Stomach smooth muscle (tissue), 2 donors: ENCODE measurements around the gene ERG.

Experiments
- H3K27ac ChIP-seq: one replicate; pipeline ENCODE4 v1.7.0; 2013; ENCODE audit warnings: mild to moderate bottlenecking, low read length, inconsistent platforms
- H3K27me3 ChIP-seq, 2 donors: one replicate each; pipeline ENCODE4 v1.7.0; 2013; ENCODE audit warnings: low read length in 2 of 2; ENCODE audit not compliant: insufficient read depth in 2 of 2, control insufficient read depth in 1 of 2
- H3K36me3 ChIP-seq, 2 donors: one replicate each; pipeline ENCODE4 v1.7.0; 2013; ENCODE audit warnings: low read length in 2 of 2; ENCODE audit not compliant: control insufficient read depth in 2 of 2, insufficient read depth in 2 of 2
- H3K4me1 ChIP-seq: one replicate; pipeline ENCODE4 v1.7.0; 2013; ENCODE audit warnings: low read length; ENCODE audit not compliant: control insufficient read depth, insufficient read depth
- H3K4me3 ChIP-seq, 2 donors: one replicate each; pipeline ENCODE4 v1.7.0; 2013; ENCODE audit warnings: low read length in 2 of 2
- H3K9ac ChIP-seq, 2 donors: one replicate each; pipeline ENCODE4 v1.7.0; 2013; ENCODE audit warnings: low read length in 2 of 2, mild to moderate bottlenecking in 1 of 2
- H3K9me3 ChIP-seq, 2 donors: one replicate each; pipeline ENCODE4 v1.7.0; 2013; ENCODE audit warnings: low read length in 2 of 2; ENCODE audit not compliant: control insufficient read depth in 2 of 2
- donor health status: healthy.
- donor health status: Pancreatic carcinoma.

The ERG gene

DNA sequence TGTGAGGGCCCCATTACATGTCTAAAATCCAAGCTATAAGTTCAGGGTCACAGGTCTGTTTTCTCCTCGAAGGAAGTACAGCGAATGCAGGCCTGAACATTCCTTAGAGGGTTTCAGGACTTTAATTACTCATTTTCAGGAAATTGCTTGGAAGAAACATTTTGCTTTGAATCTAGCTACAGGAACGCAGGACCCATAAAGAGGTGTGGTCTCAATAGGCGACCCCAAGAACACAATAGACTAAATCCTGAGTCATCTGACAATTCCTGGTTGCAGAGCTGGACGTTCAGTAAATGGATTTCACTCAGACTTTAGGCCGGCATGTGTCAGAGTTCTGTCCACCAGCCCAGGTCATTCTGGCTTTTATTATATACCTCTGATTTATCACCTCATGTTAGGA, 1.0 kb upstream of the ERG start:
- Histone ChIP-seq H3K27me3 (no peaks in the 10 kb centered on the region), H3K4me1 (no peaks in the 10 kb centered on the region), H3K9me3 (no peaks in the 10 kb centered on the region), H3K4me3 (no peak overlapping the region), H3K36me3 (no peaks in the 10 kb centered on the region), H3K27ac (no peak overlapping the region), H3K9ac (no peak overlapping the region)

DNA sequence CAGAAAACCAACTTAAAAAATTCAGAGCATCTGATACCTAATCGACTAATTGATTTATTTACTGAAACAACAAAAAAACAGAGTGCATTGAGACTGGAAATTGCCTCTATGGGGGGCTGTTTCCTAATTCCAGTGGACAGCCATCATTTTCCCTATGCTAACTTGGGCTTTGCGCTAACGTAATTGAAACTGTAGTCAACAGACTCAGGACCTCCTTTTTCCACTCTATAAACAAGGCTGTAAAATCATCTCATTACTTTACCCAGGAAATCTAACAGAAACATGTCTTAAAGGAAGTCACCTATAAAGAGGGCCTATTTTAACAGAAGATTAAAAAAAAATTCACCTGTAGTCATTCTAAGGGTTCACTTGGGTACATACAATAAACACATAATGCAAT, 2.1 kb downstream of the ERG start:
- Histone ChIP-seq H3K27me3 (no peaks in the 10 kb centered on the region), H3K4me3 (no peak overlapping the region), H3K36me3 (no peaks in the 10 kb centered on the region), H3K9me3 (no peaks in the 10 kb centered on the region), H3K9ac (no peak overlapping the region), H3K4me1 (no peaks in the 10 kb centered on the region), H3K27ac (no peak overlapping the region)

DNA sequence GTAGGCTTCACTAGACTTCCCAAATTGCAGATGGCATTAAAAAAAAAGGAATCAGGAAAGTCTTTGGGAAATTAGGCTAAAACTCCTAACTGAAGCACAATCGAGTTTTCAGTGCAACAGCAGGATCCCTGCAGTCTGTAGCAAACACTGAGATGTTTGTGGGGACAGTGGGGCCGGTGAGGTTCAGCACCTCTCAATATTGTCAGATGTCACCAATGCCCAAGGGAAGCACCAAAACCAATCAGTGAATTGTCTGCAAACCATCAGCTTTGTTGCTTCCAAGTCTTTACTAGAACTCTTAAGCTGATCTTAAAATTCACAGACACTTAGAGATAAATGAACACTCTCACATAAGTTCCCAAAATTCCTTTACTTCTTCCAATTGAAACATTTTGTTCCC, 2.6 kb downstream of the ERG start:
- H3K36me3 ChIP-seq, result no peaks in the 10 kb centered on the region
- no peak overlapping the region for H3K9ac ChIP-seq
- H3K4me3 ChIP-seq, result no peak overlapping the region
- H3K27me3 ChIP-seq, result no peaks in the 10 kb centered on the region
- H3K27ac ChIP-seq, result no peak overlapping the region
- no peaks in the 10 kb centered on the region for H3K9me3 ChIP-seq
- H3K4me1 ChIP-seq, result peaks cover under 1% of the 10 kb centered on the region

DNA sequence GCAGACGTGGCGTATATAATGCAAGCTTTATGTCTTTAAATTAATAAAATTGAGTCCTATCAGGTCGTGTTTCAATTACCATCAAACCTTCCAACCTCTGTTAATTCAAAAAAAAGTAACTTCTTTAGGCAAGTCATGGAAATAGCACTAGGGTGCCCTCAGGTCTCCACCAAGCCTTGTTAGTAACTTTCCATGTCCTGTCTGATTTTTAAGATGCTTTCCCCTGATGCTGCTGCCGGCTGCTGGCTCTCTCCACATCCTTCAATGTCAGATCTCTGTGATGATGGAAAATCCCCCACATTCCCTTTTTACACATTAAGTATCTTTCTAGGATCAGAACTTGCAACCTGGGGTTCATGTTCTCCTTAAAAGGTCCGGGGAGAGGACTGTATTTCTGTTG, 3.0 kb downstream of the ERG start:
- peaks cover 2% of the 10 kb centered on the region for H3K4me1 ChIP-seq
- no peaks in the 10 kb centered on the region for H3K36me3 ChIP-seq
- H3K27ac ChIP-seq, result no peak overlapping the region
- H3K4me3 ChIP-seq, result no peak overlapping the region
- no peak overlapping the region for H3K9ac ChIP-seq
- H3K9me3 ChIP-seq, result no peaks in the 10 kb centered on the region
- no peaks in the 10 kb centered on the region for H3K27me3 ChIP-seq

DNA sequence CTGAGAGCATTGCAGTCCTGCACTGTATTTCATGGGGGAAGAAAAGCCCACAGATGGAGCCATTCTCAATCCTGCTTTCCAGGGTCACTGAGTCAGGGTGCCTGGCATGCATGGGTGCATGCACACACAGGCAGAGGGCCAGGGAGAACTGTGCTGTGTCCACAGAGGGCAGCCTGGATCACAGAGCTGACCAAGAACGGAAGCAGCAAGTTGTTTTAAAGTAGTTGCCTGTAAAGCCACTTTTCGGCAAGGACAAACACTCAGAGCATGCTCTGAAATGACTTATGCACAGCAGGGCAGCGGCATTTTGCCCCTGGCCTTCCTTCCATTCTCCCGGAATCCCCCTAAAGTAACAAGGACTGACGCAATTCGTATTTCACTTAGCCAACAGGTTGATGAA, 3.6 kb downstream of the ERG start:
- H3K4me1 ChIP-seq, result peaks cover 2% of the 10 kb centered on the region
- no peaks in the 10 kb centered on the region for H3K27me3 ChIP-seq
- H3K4me3 ChIP-seq, result peak overlapping the region in 1 of 2 donors; percentile 47
- H3K9me3 ChIP-seq, result no peaks in the 10 kb centered on the region
- no peak overlapping the region for H3K27ac ChIP-seq
- H3K36me3 ChIP-seq, result no peaks in the 10 kb centered on the region
- H3K9ac ChIP-seq, result no peak overlapping the region

DNA sequence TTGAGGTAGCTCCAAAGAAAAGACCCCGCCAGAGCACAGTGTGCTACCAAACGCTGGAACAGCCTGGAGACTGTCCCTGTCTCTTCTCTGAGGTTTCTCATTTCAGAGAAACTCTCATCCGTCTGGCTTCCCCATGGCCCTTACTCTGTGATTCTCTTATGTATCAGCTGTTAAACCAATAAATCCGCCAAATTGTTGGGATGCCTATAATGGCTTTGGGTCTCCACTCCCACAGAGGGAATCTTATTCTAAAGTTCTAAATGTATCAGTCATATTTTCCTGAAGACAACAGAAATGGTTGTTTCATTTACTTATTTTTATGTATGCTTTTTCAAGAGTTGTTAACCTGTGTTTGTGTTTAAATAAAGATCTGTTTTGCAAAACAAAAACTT, 4.0 kb downstream of the ERG start:
- H3K27me3 ChIP-seq, result no peaks in the 10 kb centered on the region
- H3K9me3 ChIP-seq, result no peaks in the 10 kb centered on the region
- peaks cover 2% of the 10 kb centered on the region for H3K4me1 ChIP-seq
- H3K9ac ChIP-seq, result no peak overlapping the region
- no peak overlapping the region for H3K27ac ChIP-seq
- no peak overlapping the region for H3K4me3 ChIP-seq
- H3K36me3 ChIP-seq, result no peaks in the 10 kb centered on the region

DNA sequence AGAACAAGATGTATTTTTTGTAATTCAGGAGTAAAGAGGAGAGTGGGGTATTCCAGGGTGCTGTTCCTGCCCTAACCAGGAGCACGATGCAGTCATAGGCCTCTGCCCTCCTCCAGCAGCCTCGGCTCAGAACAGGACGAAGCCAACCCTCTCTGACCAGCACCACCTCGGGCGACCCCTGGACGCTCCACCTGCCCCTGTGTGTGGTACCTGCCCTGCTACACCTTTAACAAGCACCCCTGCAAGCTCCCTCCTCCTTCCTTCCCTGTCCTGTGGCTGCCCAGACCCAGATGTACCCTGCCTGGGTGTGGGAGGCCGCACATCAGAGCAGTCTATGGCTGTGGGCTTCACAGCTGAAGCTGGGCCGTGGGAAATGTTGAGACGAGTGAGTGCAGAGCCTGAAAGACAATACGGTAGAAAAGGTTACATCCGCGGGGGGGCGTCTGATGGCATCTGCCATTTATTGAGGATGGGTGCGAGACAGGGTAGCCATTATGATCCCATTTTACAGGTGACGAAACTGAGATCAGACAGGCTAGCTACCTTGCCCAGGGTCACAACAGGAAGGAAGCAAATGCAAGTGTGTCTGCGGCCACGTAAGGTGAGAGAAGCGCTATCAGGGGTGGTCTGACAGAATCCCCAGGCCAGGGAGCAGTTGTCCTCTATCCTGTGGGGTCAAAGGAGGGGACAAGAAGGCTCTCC, 4.6 kb downstream of the ERG start:
- H3K27ac ChIP-seq, result no peak overlapping the region
- H3K9ac ChIP-seq, result no peak overlapping the region
- no peaks in the 10 kb centered on the region for H3K27me3 ChIP-seq
- H3K36me3 ChIP-seq, result no peaks in the 10 kb centered on the region
- H3K4me3 ChIP-seq, result no peak overlapping the region
- H3K4me1 ChIP-seq, result peaks cover 2% of the 10 kb centered on the region
- no peaks in the 10 kb centered on the region for H3K9me3 ChIP-seq

DNA sequence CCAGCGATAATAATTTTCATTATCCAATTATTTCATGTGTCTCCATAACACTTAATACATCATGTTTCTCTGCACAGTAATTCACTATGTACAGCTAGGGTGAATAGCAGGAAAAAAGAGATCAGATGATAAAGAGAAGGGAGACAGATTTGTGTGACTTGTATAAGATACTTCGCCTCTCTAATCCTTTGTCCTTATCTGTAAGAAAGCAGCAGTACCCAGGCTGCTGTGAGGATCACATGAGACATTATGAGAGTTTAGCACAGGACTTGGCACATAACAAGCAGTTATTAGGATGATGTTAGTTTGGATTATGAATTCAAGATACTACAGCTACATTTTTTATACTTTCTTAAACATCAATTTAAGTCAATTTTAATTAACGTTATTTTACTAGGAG, 6.3 kb downstream of the ERG start:
- H3K36me3 ChIP-seq, result no peaks in the 10 kb centered on the region
- peaks cover 2% of the 10 kb centered on the region for H3K4me1 ChIP-seq
- H3K9me3 ChIP-seq, result no peaks in the 10 kb centered on the region
- no peak overlapping the region for H3K9ac ChIP-seq
- H3K4me3 ChIP-seq, result no peak overlapping the region
- no peak overlapping the region for H3K27ac ChIP-seq
- H3K27me3 ChIP-seq, result no peaks in the 10 kb centered on the region

DNA sequence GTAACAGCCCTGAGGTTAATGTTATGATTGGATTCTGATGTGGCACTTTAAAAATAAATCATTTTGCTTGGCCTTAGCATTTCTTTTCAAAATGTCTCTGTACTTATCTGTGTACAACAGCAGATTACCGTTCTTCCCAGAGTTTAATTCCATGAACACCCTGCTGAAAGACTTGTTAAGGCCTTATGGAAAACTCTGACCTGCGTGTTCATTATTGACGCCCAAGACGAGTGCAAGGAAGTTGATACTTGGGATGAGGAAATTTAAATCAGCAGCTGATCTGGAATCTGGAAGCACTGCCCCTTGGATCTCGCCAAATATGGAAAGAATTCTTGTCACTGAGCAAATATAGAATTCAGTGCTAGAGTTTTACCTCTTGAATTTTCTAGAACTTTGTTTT, 6.7 kb downstream of the ERG start:
- Histone ChIP-seq H3K27ac (no peak overlapping the region), H3K36me3 (no peaks in the 10 kb centered on the region), H3K9me3 (no peaks in the 10 kb centered on the region), H3K4me1 (peaks cover 2% of the 10 kb centered on the region), H3K27me3 (no peaks in the 10 kb centered on the region), H3K9ac (no peak overlapping the region), H3K4me3 (no peak overlapping the region)

DNA sequence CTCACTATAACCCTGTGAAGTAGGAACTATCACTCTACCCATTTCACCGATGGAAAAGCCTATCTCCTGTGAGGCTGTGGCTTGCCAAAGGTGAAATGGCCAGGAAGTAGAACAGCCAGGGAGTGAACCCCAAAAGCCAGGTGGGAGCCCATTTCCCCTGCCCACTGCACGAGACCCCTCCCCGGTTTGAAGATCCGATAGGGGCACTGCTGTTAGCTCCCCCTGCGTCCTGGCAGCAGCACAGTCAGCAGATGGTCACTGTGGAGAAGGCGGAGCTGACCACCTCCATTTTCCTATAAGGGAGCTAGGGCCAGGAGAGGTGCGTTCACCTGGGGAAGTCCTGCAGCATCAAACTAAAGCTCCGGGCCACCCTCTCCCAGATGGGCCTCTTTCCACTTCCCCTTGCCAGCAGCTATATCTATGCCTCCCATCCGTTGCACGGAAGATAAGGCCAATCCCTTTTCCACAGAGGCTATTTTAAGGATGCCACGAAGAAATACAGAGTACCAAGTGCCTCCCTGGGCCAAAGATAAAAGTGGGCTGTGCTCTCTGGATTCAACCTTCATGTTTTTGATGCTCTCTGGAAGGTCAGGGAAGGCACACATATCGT, 7.8 kb downstream of the ERG start:
- H3K9me3 ChIP-seq, result no peaks in the 10 kb centered on the region
- no peaks in the 10 kb centered on the region for H3K27me3 ChIP-seq
- no peaks in the 10 kb centered on the region for H3K36me3 ChIP-seq
- H3K9ac ChIP-seq, result no peak overlapping the region
- no peak overlapping the region for H3K27ac ChIP-seq
- no peak overlapping the region for H3K4me3 ChIP-seq
- H3K4me1 ChIP-seq, result peaks cover 2% of the 10 kb centered on the region

DNA sequence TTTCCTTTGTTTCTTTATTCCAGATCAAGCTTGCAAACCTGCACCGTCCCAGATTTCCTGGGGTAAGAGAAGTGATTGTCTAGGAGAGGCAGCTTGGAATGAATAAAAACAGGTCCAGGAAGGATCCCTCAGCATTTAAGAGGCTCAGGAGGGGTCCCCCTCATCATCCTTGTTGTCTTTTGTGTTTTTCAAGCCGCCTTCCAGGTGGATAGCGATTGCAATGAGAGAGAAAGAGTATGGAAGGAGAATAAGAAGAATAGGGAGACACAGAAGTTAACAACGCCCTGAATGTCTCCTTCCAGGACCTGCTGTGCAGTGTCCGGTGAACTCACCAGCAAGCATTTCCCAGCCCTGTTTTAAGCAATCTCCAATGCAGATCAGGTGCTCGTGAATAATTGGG, 8.5 kb downstream of the ERG start:
- Histone ChIP-seq H3K9ac (no peak overlapping the region), H3K9me3 (no peaks in the 10 kb centered on the region), H3K36me3 (no peaks in the 10 kb centered on the region), H3K4me1 (peaks cover 2% of the 10 kb centered on the region), H3K27ac (no peak overlapping the region), H3K27me3 (no peaks in the 10 kb centered on the region), H3K4me3 (no peak overlapping the region)
